GM18499 (cell line): Measurements from ENCODE around the gene SAMD11.
"Not testable (repeated sequence)": the region's sequence is repeated elsewhere in the genome, so short reads cannot be mapped to it uniquely, and the experiment has no call there.

Experiments used
- ATAC-seq: cut with Tn5 transposase; IDR thresholded peaks from one replicate; pipeline ENCODE4 v1.9.1; 2021; ENCODE audit warnings: moderate number of reproducible peaks; ENCODE audit not compliant: insufficient read depth, unreplicated experiment

SAMD11 gene

GRCh38 chr1:941588-942383 lies 18.1 kb downstream of the SAMD11 start:
- no peak for ATAC-seq

- no peak for ATAC-seq
These were observed 18.7 kb downstream of the SAMD11 start for GRCh38 chr1:942411-942821.

GRCh38 chr1:942864-943533 lies 19.3 kb downstream of the SAMD11 start:
- ATAC-seq = no peak

- no peak for ATAC-seq
These were observed 20.0 kb downstream of the SAMD11 start for GRCh38 chr1:943545-944340.

GRCh38 chr1:944341-945325 lies 20.9 kb downstream of the SAMD11 start:
- ATAC-seq = no peak

GRCh38 chr1:945688-946556 lies 22.2 kb downstream of the SAMD11 start:
- ATAC-seq = no peak

- not testable (repeated sequence) for ATAC-seq
These were observed 23.1 kb downstream of the SAMD11 start for GRCh38 chr1:946811-947210.

GRCh38 chr1:947958-948357 lies 24.2 kb downstream of the SAMD11 start:
- ATAC-seq = no peak

GRCh38 chr1:950268-950667 lies 26.5 kb downstream of the SAMD11 start:
- ATAC-seq = no peak

GRCh38 chr1:950881-951280 lies 27.2 kb downstream of the SAMD11 start:
- ATAC-seq = no peak

GRCh38 chr1:951364-951763 lies 27.6 kb downstream of the SAMD11 start:
- ATAC-seq = no peak

- ATAC-seq = no peak
These were observed 28.5 kb downstream of the SAMD11 start for GRCh38 chr1:952201-952600.

GRCh38 chr1:952603-953002 lies 28.9 kb downstream of the SAMD11 start:
- ATAC-seq = no peak

GRCh38 chr1:953524-954320 lies 30.0 kb downstream of the SAMD11 start:
- no peak for ATAC-seq

GRCh38 chr1:954927-955326 lies 31.2 kb downstream of the SAMD11 start:
- ATAC-seq = no peak

GRCh38 chr1:955474-955873 lies 31.8 kb downstream of the SAMD11 start:
- ATAC-seq = no peak

- no peak for ATAC-seq
These were observed 32.9 kb downstream of the SAMD11 start for GRCh38 chr1:956636-957035.
